ENCODE data around the gene SALL3.

SALL3 gene

DNA sequence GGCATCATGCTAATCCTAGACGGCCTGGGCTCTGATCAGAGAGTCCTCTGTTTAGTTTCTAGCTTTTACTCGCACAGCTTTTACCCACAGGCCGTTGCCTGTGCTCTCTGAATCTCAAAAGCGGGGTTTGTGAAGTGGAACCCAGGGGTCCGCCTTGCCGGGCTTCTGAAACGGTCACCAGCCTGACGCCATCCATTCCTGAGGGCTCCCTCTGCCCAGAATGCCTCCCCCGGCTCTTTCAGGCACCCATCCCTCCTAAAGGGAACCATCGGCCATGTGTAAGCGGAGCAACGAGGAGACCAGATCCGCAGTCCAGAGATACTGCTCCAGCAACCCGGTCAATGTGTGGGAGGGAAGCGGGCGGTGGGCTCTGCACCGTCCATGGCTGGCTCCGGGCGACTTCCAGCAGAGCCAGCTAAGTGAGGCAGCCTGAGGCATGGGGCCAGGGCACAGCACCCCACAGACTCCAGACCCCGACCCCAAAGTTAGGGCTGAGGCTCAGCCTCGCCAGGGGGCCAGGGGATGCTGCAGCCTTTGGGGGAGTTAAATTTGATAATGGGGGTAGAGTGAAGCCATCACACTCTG is 28.8 kb downstream of the SALL3 start:
- DNase-seq = no peak

DNA sequence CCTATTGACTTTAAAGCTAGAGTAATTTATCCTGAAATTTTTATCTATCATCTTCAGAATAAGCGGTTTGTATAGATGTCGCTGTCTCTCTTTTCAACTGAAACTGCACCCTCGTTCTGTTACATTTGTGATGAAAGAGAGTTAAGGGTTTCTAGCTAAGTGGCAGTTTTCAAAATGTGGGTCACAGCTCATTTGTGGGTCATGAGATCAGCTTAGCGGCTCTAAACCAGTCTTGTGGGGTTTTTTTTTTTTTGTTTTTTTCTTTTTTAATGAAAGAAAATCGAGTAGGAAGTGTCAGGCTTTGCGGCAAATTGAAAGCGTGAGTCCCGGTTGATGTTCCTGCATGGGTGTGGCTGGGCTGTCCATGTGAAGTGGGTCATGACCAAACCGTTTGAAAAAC is 31.2 kb downstream of the SALL3 start:
- DNase-seq = no peak

DNA sequence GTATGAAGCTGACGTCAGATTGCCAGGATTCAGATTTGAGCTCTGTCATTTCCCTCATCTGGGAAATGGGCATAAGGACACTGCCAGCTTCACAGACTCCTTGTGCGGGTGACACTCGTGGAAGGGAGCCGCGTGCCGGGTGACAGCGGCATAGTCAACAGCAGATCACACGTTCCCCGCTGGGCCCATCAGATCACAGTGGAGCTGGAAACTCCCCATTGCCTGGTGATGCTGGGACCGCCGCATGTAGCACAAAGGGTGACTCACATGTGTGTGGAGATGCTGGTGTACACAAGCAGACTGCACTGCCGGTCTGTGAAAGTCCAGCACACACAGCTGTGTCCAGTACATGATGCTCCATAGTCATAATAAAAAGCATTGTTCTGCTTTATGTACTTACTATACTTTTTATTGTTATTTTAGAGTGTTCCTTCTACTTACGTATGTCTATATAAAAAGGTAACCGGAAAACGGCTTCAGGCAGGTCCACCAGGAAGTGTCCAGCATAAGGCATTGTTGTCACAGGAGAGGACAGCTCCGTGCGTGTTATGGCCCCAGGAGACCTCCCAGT is 31.8 kb downstream of the SALL3 start:
- no peak for DNase-seq

DNA sequence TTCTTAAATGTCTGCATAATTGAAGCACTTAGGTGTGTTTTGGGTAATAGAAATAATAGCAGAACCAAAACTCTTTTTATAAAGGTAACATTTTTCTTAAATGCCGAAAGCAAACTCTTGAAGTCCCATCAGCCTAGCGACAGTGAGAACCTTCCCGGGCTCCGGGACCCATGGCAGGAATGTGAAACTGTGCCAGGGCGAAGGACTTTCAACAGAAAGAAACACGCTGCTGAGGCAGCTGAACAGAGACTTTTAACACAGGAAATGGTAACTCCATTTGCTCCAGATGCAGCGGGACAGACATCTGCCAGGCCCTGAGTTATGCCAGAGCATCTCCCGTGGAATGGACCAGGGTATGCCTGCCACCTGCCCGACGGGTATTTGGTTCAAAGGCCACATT is 34.3 kb downstream of the SALL3 start:
- no peak for DNase-seq

DNA sequence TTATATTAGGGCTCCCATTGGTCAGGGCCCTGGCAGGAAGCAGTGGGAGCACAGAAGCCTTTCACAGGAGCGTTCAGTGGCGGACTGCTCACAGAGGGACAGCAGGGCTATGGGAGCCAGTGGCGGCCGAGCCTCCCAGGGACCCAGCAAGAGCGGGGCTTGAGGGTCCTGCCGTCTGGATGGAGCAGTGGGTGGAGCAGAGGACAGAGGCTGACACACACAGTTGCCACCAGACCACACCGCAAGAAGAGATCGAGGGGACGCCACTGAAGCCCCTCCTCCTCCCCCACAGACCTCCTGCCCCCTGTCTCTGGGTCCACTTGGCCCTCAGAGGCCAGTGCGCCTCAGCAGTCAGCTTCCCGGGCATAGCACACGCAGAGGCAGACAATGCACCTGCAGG is 39.3 kb downstream of the SALL3 start:
- DNase-seq = no peak

DNA sequence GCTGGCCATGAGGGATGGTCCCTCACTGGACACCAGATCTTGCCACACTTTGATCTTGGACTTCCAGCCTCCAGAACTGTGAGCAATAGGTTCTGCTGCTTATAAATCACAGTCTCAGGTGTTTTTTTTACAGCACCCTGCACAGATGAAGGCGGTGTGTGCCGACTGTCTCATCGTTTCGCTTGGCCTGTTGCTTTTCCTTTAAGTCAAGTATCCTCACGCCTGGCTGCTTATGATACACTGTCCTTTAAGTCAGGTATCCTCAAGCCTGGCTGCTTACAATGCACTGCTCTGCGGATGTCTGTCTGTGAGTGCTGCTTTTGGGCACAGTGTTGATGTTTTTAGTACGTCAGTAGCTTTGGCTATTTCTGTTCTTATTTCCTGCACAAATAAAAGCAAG is 40.3 kb downstream of the SALL3 start:
- DNase-seq = no peak

DNA sequence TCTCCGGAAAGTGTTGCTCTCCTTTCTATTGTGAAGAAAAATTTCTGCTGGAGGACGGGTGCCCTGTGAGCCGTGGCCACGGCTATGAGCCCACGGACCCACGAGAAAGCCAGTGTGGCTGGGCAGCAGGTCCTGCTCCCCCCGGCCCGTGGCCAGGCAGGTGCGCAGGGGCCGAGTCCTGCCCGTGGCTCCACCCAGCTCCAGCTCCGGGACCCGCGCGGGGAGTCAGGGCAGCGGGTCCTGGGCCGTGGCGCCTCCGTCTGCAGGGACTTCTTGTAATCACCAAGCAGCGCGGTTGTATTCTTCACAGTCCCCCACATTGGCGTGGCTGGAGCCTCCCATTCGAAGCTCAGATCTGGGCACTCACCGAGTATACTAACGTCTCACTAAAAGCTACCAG is 43.0 kb downstream of the SALL3 start:
- no peak for DNase-seq

DNA sequence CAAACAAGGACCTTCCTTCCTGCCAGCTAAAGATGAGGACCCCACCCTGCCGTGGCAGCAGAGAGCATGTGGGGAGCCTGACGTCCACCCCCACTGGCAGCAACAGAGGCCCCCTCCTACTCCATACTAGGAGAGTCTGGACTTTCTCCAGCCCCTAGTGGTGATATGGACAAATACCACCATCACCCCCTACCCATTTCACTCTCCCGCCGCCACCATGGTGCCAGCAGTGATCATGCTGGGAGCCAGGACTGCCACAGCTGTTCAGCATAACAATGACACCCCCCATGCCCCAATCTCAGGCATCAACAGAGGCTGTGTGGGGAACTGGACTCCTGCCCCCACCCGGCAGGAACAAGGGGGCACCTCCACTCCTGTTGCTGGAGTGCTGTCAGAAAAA is 46.9 kb downstream of the SALL3 start:
- DNase-seq = no peak

DNA sequence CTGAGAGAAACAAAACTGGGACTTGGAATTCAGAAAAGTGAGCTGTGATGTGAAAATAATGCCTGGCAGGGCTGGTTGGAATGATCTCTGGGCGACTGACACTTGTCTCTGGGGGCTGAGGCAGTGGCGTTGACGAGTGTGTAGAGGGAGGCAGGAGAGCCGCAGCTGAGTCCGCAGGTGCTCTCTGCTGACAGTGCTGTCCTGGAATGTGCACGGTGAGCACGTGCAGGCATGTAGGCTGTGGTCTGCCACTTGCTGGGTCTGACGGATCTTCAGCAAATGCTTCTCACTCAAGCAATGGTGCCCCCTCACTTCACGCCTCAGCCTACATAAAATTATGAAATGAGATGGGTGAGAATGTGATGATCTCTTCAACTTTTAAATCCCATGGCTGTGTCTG is 51.1 kb downstream of the SALL3 start:
- DNase-seq = no peak

DNA sequence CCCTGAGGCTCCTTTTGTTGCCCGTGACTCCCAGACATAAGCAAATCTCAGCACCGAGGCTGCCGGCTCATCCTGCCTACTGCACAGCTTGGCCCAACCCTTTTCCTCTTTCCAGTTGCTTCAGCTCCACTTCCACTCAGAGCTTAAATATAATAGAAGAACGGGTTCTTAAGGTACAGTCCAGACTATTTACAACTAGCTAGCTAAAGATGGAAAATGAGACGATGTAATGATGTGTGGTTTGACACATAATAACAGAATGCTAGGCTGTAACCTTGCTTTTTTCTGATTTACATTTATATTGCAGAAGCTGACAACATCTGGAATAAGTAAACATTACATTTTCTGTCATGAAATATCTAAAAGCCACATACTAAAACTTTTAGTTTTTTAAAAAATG is 62.7 kb downstream of the SALL3 start:
- no peak for DNase-seq

DNA sequence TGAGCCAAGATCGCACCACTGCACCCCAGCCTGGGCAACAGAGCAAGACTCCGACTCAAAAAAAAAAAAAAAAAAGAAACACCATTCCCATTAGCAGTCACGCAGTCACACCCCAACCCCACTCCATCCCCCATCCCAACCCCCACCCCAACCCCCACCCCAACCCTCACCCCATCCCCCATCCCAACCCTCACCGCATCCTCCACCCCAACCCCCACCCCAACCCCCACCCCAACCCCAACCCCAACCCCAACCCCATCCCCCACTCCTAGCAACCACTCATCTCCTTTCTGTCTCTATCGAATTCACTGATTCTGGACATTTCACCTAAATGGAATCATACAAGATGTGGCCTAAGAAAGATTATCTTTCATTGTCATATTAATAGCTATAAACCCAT is 63.7 kb downstream of the SALL3 start:
- no peak for DNase-seq

DNA sequence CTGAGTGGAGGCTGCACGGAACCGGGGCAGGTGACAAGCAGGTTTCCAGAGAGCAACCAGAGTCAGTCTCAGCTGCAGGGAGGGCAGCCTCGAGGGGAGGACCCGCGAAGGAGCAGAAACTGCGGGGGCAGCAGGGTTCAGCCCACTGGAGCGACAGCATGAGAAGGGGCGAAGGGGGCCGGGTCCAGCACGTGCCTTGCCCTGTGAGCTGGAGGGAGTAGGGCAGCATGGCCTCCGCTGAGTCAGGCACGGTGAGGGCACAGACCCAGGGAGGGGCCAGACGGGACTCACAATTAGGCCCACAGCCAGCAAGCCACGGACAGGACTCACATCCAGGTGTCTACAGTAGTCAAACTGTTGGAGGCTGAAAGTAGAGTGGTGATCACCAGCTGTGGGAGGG is 66.9 kb downstream of the SALL3 start:
- no peak for DNase-seq

DNA sequence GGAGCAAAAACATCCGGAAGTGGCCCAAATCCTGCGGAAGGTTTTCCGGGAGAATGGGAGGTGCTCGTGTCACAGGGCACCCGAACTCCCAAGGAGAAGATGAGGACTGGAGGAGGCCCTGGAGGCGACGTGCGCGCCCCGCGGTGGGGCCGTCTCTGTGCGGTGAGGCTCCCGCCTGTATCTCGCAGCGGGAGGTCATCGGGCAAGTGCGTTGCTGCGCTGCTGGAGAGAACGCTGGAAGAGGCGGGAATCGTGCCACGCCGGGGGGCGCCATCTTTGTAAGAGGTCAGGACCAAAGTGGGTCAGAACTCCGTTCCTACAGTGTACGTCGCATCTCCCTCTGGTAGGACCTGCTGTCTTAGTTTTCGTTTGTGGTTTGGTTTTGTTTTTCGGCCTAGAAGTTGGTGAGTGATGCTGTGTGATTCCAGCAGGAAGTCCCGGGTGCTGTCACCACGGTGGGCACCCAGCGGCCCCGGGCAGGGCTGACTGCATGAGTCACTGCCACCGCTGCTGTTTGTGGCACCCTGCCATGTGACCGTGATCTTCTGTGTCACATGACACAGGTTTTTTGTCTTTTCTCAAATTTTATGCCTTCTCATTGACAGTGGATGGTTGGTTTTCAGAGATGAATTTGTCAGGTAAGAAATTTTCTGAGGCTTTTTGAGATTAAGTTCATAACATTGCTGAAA is 68.1 kb downstream of the SALL3 start:
- no peak for DNase-seq

DNA sequence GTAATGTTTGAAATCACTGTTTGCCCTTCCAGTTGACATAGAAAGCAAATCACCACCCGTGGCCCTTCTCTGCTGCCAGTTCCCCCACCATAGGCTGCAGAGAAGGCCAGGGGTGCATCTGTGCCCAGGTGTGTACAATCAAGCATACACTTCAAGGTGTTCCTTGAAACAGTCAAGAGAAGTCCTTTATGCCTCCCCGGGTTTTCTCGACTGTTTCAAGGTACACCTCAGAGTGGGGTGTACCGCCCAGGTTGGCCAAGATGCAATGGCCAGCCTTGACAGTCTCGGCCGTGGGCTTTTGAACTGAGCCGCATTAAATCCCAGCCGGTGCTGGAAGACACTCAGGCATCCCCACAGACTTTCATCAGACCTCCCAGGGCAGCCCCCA is 68.6 kb downstream of the SALL3 start:
- no peak for DNase-seq

DNA sequence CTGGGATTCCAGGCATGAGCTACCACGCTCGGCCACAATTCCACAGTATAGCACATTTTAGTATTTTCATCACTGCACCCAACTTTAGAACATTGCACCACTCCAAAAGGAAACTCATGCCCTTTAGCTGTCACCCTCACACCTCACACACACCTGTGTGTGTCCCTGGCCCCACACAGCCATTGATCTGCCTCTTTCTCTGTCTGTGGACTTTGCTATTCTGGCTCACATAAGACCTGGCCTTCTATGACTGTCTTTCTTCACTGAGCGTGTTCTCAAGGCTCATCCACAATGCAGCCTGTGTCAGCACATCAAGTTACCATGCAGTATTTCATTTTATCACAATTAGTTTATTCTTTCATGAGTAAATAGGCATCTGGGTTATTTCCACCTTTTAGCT is 69.9 kb downstream of the SALL3 start:
- no peak for DNase-seq

Data from activated CD4-positive, CD25-positive, alpha-beta regulatory T cell treated with anti-CD3 and anti-CD28 coated beads, Interleukin-2, amount 50 U/mL, for 72 hours (primary cell).